ACHN (cell line): ENCODE measurements around the gene TGFBR2.
A peak's percentile ranks its signal among the peaks of the same experiment; 100 is the strongest.

Source experiments
- DNase-seq: peaks from one replicate; pipeline ENCODE4 v3.0.0-alpha.2; 2015
- in situ Hi-C: cut with HindIII; loops from 2 replicates; pipeline ENCODE4 v1.10.0; 2017; ENCODE audit warnings: low sequenced_read_pairs, low pct_ligation_motif_present, low pct_unique_long_range_greater_than_20kb

Gene TGFBR2

GRCh38 chr3:30679045-30679444 is 72.6 kb downstream of the TGFBR2 start:
- DNase-seq = no peak
- in situ Hi-C loops = no loop called here

- in situ Hi-C loops = no loop called here
- no peak for DNase-seq
These were observed 74.6 kb downstream of the TGFBR2 start for GRCh38 chr3:30680789-30681648.

- no peak for DNase-seq
- in situ Hi-C loops = no loop called here
These were observed 75.3 kb downstream of the TGFBR2 start for GRCh38 chr3:30681649-30682211.

- in situ Hi-C loops = no loop called here
- DNase-seq = no peak
These were observed 76.2 kb downstream of the TGFBR2 start for GRCh38 chr3:30682434-30683155.

- no peak for DNase-seq
- in situ Hi-C loops = no loop called here
These were observed 77.4 kb downstream of the TGFBR2 start for GRCh38 chr3:30683769-30684168.

GRCh38 chr3:30684356-30684755 is 78.0 kb downstream of the TGFBR2 start:
- in situ Hi-C loops = no loop called here

GRCh38 chr3:30685267-30685667 is 78.9 kb downstream of the TGFBR2 start:
- no peak for DNase-seq
- in situ Hi-C loops = no loop called here

More at GRCh38 chr3:30684356-30684755, 78.0 kb downstream of the TGFBR2 start:
- DNase-seq = no peak

GRCh38 chr3:30686176-30686575 is 79.8 kb downstream of the TGFBR2 start:
- DNase-seq = no peak
- in situ Hi-C loops = no loop called here

GRCh38 chr3:30686799-30687198 is 80.4 kb downstream of the TGFBR2 start:
- no peak for DNase-seq
- in situ Hi-C loops = no loop called here

- in situ Hi-C loops = no loop called here
- no peak for DNase-seq
These were observed 81.6 kb downstream of the TGFBR2 start for GRCh38 chr3:30687930-30688570.

- DNase-seq = no peak
- in situ Hi-C loops = no loop called here
These were observed 82.6 kb downstream of the TGFBR2 start for GRCh38 chr3:30688776-30689641.

GRCh38 chr3:30690199-30690598 is 83.8 kb downstream of the TGFBR2 start:
- in situ Hi-C loops = no loop called here
- no peak for DNase-seq

- no peak for DNase-seq
- in situ Hi-C loops = no loop called here
These were observed 85.0 kb downstream of the TGFBR2 start for GRCh38 chr3:30691249-30691880.

- in situ Hi-C loops = no loop called here
- DNase-seq = no peak
These were observed 85.5 kb downstream of the TGFBR2 start for GRCh38 chr3:30691944-30692343.

- in situ Hi-C loops = no loop called here
- DNase-seq = no peak
These were observed 86.2 kb downstream of the TGFBR2 start for GRCh38 chr3:30692498-30693130.

- peak; percentile 69 for DNase-seq
- in situ Hi-C loops = no loop called here
These were observed 87.2 kb downstream of the TGFBR2 start for GRCh38 chr3:30693470-30694120.

GRCh38 chr3:30694148-30694547 is 87.7 kb downstream of the TGFBR2 start:
- DNase-seq = no peak
- in situ Hi-C loops = no loop called here
